Tibial nerve (tissue), 4 donors: ENCODE results near the gene CTNNA3. TPM values are rescaled to one million over a fixed set of nuclear protein-coding genes. Genes with fewer than 3 reads are reported as not detected.

Experiments used
- DNase-seq, 2 donors: peaks; one replicate each; pipeline ENCODE4 v3.0.0-alpha.2; 2019; ENCODE audit warnings: low spot score in 2 of 2
- H3K27ac ChIP-seq, 4 donors: fragments of 200-600 bp; sonication (generic) in 3 of 4; one replicate each; pipeline ENCODE4 v1.5.1; 2017 to 2019; ENCODE audit warnings: mild to moderate bottlenecking in 1 of 4
- H3K27me3 ChIP-seq, 2 donors: fragments of 200-600 bp; sonication (generic) in 1 of 2; one replicate each; pipeline versions ENCODE4 v1.5.1 to v1.6.0; 2017 to 2019
- H3K36me3 ChIP-seq, 3 donors: fragments of 200-600 bp; sonication (generic); one replicate each; pipeline ENCODE4 v1.5.1; 2018 to 2019
- H3K4me1 ChIP-seq, 4 donors: fragments of 200-600 bp; sonication (generic) in 3 of 4; one replicate each; pipeline ENCODE4 v1.5.1; 2017 to 2019
- H3K4me3 ChIP-seq, 4 donors: fragments of 200-600 bp; sonication (generic) in 3 of 4; one replicate each; pipeline ENCODE4 v1.5.1; 2017 to 2019; ENCODE audit warnings: mild to moderate bottlenecking in 1 of 4, moderate library complexity in 1 of 4
- H3K9me3 ChIP-seq, 4 donors: fragments of 200-600 bp; sonication (generic) in 3 of 4; one replicate each; pipeline ENCODE4 v1.5.1; 2017 to 2019
- EP300 ChIP-seq, 2 donors: sonication (generic); formaldehyde crosslinking; IDR thresholded peaks; one replicate each; pipeline ENCODE4 v1.6.1; 2017; ENCODE audit warnings: antibody characterized with exemption in 2 of 2, mild to moderate bottlenecking in 1 of 2
- POLR2A ChIP-seq, 2 donors: fragments of 450-650 bp; IDR thresholded peaks; one replicate each; pipeline ENCODE4 v1.6.1; 2017; ENCODE audit warnings: antibody characterized with exemption in 2 of 2, mild to moderate bottlenecking in 2 of 2, moderate library complexity in 2 of 2
- WGBS, 2 donors: methylation state at CpG; one replicate each; pipeline ENCODE4 v1.1.5; 2018; 5-methylcytosine and 5-hydroxymethylcytosine counted together
- total RNA-seq, 4 donors: library from RNA; depleted of rRNA; stranded (reverse); fragments of >200 nt; gene quantifications; one replicate each; pipeline ENCODE4 v1.1.0, GENCODE V29; 2016
- TF ChIP-seq, protein P1 (sequence below), 5 experiments: fragments of 200-600 bp in 3 of 5; fragments of 450-650 bp in 2 of 5; sonication (generic) in 3 of 5; IDR thresholded peaks; one replicate each; pipeline ENCODE4 v1.5.1; 2016 to 2019; ENCODE audit warnings: antibody characterized with exemption in 5 of 5, mild to moderate bottlenecking in 3 of 5, moderate library complexity in 2 of 5

CTNNA3 gene
- total RNA-seq, 4 donors from 2014 or later = 15.9 to 36.1 (median 23.1) TPM

DNA sequence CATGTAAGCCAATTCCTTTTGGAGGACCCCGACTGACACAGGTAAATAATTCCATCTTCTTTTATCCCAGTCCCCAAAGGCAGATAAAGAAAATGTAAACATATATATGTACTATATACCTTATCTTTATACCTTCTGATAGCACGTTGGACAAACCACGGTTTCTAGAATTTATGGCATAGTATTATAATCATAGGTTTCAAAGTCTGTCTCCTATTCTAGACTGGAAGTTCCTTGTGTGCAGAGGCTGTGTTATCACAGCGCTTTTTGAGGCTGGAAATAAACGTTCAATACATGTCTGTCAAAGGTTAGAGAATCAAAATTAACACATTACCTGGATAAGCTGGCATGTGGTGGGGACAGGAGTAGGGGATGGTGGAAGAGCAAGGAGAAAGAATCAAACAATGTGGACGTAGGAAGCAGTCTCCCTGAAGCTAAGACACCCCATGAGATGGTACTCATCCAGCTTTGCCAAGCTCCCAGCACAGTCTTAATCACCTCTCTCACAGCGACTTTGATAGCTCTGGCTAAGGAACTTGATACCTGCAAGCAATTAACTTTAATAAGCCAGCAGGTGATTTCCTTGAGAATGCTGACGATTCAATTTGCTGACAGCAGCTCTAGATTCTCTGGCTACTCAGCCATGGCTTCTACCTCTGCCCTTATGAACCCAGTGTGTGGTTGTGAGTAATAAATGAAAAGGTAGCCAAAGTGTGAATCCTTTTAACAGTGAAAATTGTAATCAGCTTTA lies 978.6 kb downstream of the CTNNA3 start:
- 74 to 77% methylated on average over 8 of the region's 8 CpGs for WGBS, 2 donors
- H3K4me1 ChIP-seq = no peaks in the 10 kb centered on the region
- no peak for TF ChIP-seq EP300 (IDR thresholded peaks at IDR 0.05)
- H3K27me3 ChIP-seq = no peaks in the 10 kb centered on the region
- DNase-seq = no peak
- no peaks in the 10 kb centered on the region for H3K36me3 ChIP-seq
- no peak overlapping the region for H3K4me3 ChIP-seq
- H3K27ac ChIP-seq = no peak overlapping the region
- no peaks in the 10 kb centered on the region for H3K9me3 ChIP-seq

- Histone ChIP-seq H3K4me1 (no peaks in the 10 kb centered on the region), H3K9me3 (no peaks in the 10 kb centered on the region), H3K36me3 (no peaks in the 10 kb centered on the region), H3K4me3 (no peak overlapping the region), H3K27me3 (no peaks in the 10 kb centered on the region), H3K27ac (no peak overlapping the region)
- DNase-seq = no peak
- WGBS, 2 donors = 44 to 59% methylated on average over 1 of the region's 1 CpG
- TF ChIP-seq, protein P1, sequence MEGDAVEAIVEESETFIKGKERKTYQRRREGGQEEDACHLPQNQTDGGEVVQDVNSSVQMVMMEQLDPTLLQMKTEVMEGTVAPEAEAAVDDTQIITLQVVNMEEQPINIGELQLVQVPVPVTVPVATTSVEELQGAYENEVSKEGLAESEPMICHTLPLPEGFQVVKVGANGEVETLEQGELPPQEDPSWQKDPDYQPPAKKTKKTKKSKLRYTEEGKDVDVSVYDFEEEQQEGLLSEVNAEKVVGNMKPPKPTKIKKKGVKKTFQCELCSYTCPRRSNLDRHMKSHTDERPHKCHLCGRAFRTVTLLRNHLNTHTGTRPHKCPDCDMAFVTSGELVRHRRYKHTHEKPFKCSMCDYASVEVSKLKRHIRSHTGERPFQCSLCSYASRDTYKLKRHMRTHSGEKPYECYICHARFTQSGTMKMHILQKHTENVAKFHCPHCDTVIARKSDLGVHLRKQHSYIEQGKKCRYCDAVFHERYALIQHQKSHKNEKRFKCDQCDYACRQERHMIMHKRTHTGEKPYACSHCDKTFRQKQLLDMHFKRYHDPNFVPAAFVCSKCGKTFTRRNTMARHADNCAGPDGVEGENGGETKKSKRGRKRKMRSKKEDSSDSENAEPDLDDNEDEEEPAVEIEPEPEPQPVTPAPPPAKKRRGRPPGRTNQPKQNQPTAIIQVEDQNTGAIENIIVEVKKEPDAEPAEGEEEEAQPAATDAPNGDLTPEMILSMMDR (IDR thresholded peaks at IDR 0.05) = no peak
- no peak for TF ChIP-seq EP300 (IDR thresholded peaks at IDR 0.05)
- no peak for TF ChIP-seq POLR2A (IDR thresholded peaks at IDR 0.05)
Measured at GRCh38 chr10:66714741-66715140, 981.3 kb downstream of the CTNNA3 start.

GRCh38 chr10:66713387-66713786 lies 982.6 kb downstream of the CTNNA3 start:
- Histone ChIP-seq H3K4me3 (no peak overlapping the region), H3K36me3 (no peaks in the 10 kb centered on the region), H3K27ac (no peak overlapping the region), H3K4me1 (no peaks in the 10 kb centered on the region), H3K9me3 (no peaks in the 10 kb centered on the region), H3K27me3 (no peaks in the 10 kb centered on the region)
- 90 to 95% methylated on average over 1 of the region's 1 CpG for WGBS, 2 donors
- no peak for TF ChIP-seq POLR2A (IDR thresholded peaks at IDR 0.05)
- no peak for TF ChIP-seq EP300 (IDR thresholded peaks at IDR 0.05)
- TF ChIP-seq, protein P1 (IDR thresholded peaks at IDR 0.05) = no peak
- DNase-seq = no peak

DNA sequence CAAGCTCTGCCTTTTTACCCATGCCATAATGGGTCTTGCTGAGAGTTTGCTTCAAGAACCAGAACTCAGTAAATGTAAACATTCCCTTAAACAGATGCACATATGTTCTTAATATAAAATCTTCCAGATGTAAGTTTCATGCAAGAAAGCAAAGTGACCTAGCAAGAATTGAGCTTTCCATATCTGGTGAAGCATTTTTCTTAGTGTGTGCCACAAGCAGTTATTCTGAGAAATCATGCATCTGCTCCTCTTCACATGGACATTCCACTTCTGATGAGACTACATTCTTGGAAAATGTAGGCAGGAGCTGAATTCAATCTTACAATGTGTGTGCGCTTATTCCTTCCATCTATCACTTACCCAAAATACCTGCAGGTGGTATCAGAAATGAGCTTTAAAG lies 997.9 kb downstream of the CTNNA3 start:
- peaks cover 0 to under 1% (median 0%) of the 10 kb centered on the region in 4 donors for H3K9me3 ChIP-seq
- no peaks in the 10 kb centered on the region for H3K27me3 ChIP-seq
- no peak overlapping the region for H3K4me3 ChIP-seq
- H3K4me1 ChIP-seq = no peaks in the 10 kb centered on the region
- WGBS, 2 donors = 94 to 97% methylated on average over 1 of the region's 1 CpG
- no peak for DNase-seq
- TF ChIP-seq EP300 (IDR thresholded peaks at IDR 0.05) (no peak), POLR2A (IDR thresholded peaks at IDR 0.05) (no peak)
- TF ChIP-seq, protein P1 (IDR thresholded peaks at IDR 0.05) = no peak
- no peak overlapping the region for H3K27ac ChIP-seq
- no peaks in the 10 kb centered on the region for H3K36me3 ChIP-seq

- Histone ChIP-seq H3K36me3 (no peaks in the 10 kb centered on the region), H3K27me3 (no peaks in the 10 kb centered on the region), H3K4me3 (no peak overlapping the region), H3K4me1 (no peaks in the 10 kb centered on the region), H3K27ac (no peak overlapping the region), H3K9me3 (peaks cover 0 to 16% (median 0%) of the 10 kb centered on the region in 4 donors)
- no peak for TF ChIP-seq POLR2A (IDR thresholded peaks at IDR 0.05)
- TF ChIP-seq, protein P1 (IDR thresholded peaks at IDR 0.05) = no peak
- TF ChIP-seq EP300 (IDR thresholded peaks at IDR 0.05) = no peak
- DNase-seq = no peak
- 93% methylated on average over 1 of the region's 1 CpG for WGBS, 2 donors
Measured at GRCh38 chr10:66695046-66695445, 1000.9 kb downstream of the CTNNA3 start.
